Stimulated activated CD8-positive, alpha-beta memory T cell treated with anti-CD3 and anti-CD28 coated beads, Interleukin-2, amount 100 ng/mL, for 48 hours (primary cell): ENCODE data around the gene GXYLT2.
"Not testable (repeated sequence)": the region's sequence is repeated elsewhere in the genome, so short reads cannot be mapped to it uniquely, and the experiment has no call there.

ENCODE experiments used
- DNase-seq, 2 donors: peaks; one replicate each; pipeline ENCODE4 v3.0.0-alpha.2; 2020; ENCODE audit warnings: low read depth in 2 of 2

Gene GXYLT2

GRCh38 chr3:72973786-72974185 is 85.9 kb downstream of the GXYLT2 start:
- DNase-seq, result no peak

GRCh38 chr3:72974956-72975355 is 87.1 kb downstream of the GXYLT2 start:
- DNase-seq, result no peak

GRCh38 chr3:72976281-72976741 is 88.5 kb downstream of the GXYLT2 start:
- DNase-seq, result no peak

- DNase-seq, result no peak
Observed at GRCh38 chr3:72977060-72977808, 89.4 kb downstream of the GXYLT2 start.

- no peak for DNase-seq
Observed at GRCh38 chr3:72982609-72983366, 94.9 kb downstream of the GXYLT2 start.

GRCh38 chr3:72985576-72985975 is 97.7 kb downstream of the GXYLT2 start:
- no peak for DNase-seq

- DNase-seq, result no peak
Observed at GRCh38 chr3:72990701-72991395, 103.0 kb downstream of the GXYLT2 start.

GRCh38 chr3:72991522-72991921 is 103.7 kb downstream of the GXYLT2 start:
- DNase-seq, result no peak

- DNase-seq, result no peak
Observed at GRCh38 chr3:72993391-72993790, 105.5 kb downstream of the GXYLT2 start.

GRCh38 chr3:72995337-72995736 is 107.5 kb downstream of the GXYLT2 start:
- DNase-seq, result no peak

- no peak for DNase-seq
Observed at GRCh38 chr3:72996121-72996472, 108.3 kb downstream of the GXYLT2 start.

- peak; percentile 78 to 88 for DNase-seq
Observed at GRCh38 chr3:72996473-72997333, 108.9 kb downstream of the GXYLT2 start, which contains the start of gene PPP4R2. Gene PPP4R2, plus strand, starts transcription at chr3:72996811. Its CDS starts 227 bp downstream, at chr3:72997038.

- no peak for DNase-seq
Observed at GRCh38 chr3:72997421-72997961, 109.6 kb downstream of the GXYLT2 start.

- no peak for DNase-seq
Observed at GRCh38 chr3:72998466-72998865, 110.6 kb downstream of the GXYLT2 start.

- no peak for DNase-seq
Observed at GRCh38 chr3:72999951-73000350, 112.1 kb downstream of the GXYLT2 start.

- DNase-seq, result not testable (repeated sequence)
Observed at GRCh38 chr3:73003050-73003449, 115.2 kb downstream of the GXYLT2 start.

GRCh38 chr3:73004316-73004715 is 116.5 kb downstream of the GXYLT2 start:
- DNase-seq, result no peak

- DNase-seq, result no peak
Observed at GRCh38 chr3:73007992-73008712, 120.3 kb downstream of the GXYLT2 start.

- DNase-seq, result no peak
Observed at GRCh38 chr3:73009008-73009407, 121.2 kb downstream of the GXYLT2 start.

GRCh38 chr3:73009750-73010149 is 121.9 kb downstream of the GXYLT2 start:
- DNase-seq, result no peak
